GM18907 (cell line): Measurements from ENCODE around the gene NUTM2E.
"Not testable (repeated sequence)": the region's sequence is repeated elsewhere in the genome, so short reads cannot be mapped to it uniquely, and the experiment has no call there.

Experiments
- ATAC-seq: cut with Tn5 transposase; IDR thresholded peaks from one replicate; pipeline ENCODE4 v1.9.1; 2021; ENCODE audit warnings: mild to moderate bottlenecking, moderate library complexity; ENCODE audit not compliant: unreplicated experiment

The NUTM2E gene

GRCh38 chr10:79862803-79863202, 36.3 kb downstream of the NUTM2E start:
- not testable (repeated sequence) for ATAC-seq

- not testable (repeated sequence) for ATAC-seq
These were observed 40.5 kb downstream of the NUTM2E start for GRCh38 chr10:79866903-79867551.

- ATAC-seq, result not testable (repeated sequence)
These were observed 41.5 kb downstream of the NUTM2E start for GRCh38 chr10:79868023-79868422.

- ATAC-seq, result not testable (repeated sequence)
These were observed 43.0 kb downstream of the NUTM2E start for GRCh38 chr10:79869439-79870097.

- not testable (repeated sequence) for ATAC-seq
These were observed 45.2 kb downstream of the NUTM2E start for GRCh38 chr10:79871729-79872128.
